Tibial nerve (tissue), 4 donors: ENCODE measurements around the gene MATN1. TPM values are rescaled to one million over a fixed set of nuclear protein-coding genes. Genes with fewer than 3 reads are reported as not detected.

Source experiments
- DNase-seq, 2 donors: peaks; one replicate each; pipeline ENCODE4 v3.0.0-alpha.2; 2019; ENCODE audit warnings: low spot score in 2 of 2
- H3K27ac ChIP-seq, 4 donors: fragments of 200-600 bp; sonication (generic) in 3 of 4; one replicate each; pipeline ENCODE4 v1.5.1; 2017 to 2019; ENCODE audit warnings: mild to moderate bottlenecking in 1 of 4
- H3K27me3 ChIP-seq, 2 donors: fragments of 200-600 bp; sonication (generic) in 1 of 2; one replicate each; pipeline versions ENCODE4 v1.5.1 to v1.6.0; 2017 to 2019
- H3K36me3 ChIP-seq, 3 donors: fragments of 200-600 bp; sonication (generic); one replicate each; pipeline ENCODE4 v1.5.1; 2018 to 2019
- H3K4me1 ChIP-seq, 4 donors: fragments of 200-600 bp; sonication (generic) in 3 of 4; one replicate each; pipeline ENCODE4 v1.5.1; 2017 to 2019
- H3K4me3 ChIP-seq, 4 donors: fragments of 200-600 bp; sonication (generic) in 3 of 4; one replicate each; pipeline ENCODE4 v1.5.1; 2017 to 2019; ENCODE audit warnings: mild to moderate bottlenecking in 1 of 4, moderate library complexity in 1 of 4
- H3K9me3 ChIP-seq, 4 donors: fragments of 200-600 bp; sonication (generic) in 3 of 4; one replicate each; pipeline ENCODE4 v1.5.1; 2017 to 2019
- EP300 ChIP-seq, 2 donors: sonication (generic); formaldehyde crosslinking; IDR thresholded peaks; one replicate each; pipeline ENCODE4 v1.6.1; 2017; ENCODE audit warnings: antibody characterized with exemption in 2 of 2, mild to moderate bottlenecking in 1 of 2
- POLR2A ChIP-seq, 2 donors: fragments of 450-650 bp; IDR thresholded peaks; one replicate each; pipeline ENCODE4 v1.6.1; 2017; ENCODE audit warnings: antibody characterized with exemption in 2 of 2, mild to moderate bottlenecking in 2 of 2, moderate library complexity in 2 of 2
- WGBS, 2 donors: methylation state at CpG; one replicate each; pipeline ENCODE4 v1.1.5; 2018; 5-methylcytosine and 5-hydroxymethylcytosine counted together
- total RNA-seq, 4 donors: library from RNA; depleted of rRNA; stranded (reverse); fragments of >200 nt; gene quantifications; one replicate each; pipeline ENCODE4 v1.1.0, GENCODE V29; 2016
- TF ChIP-seq, protein P1 (sequence below), 5 experiments: fragments of 200-600 bp in 3 of 5; fragments of 450-650 bp in 2 of 5; sonication (generic) in 3 of 5; IDR thresholded peaks; one replicate each; pipeline ENCODE4 v1.5.1; 2016 to 2019; ENCODE audit warnings: antibody characterized with exemption in 5 of 5, mild to moderate bottlenecking in 3 of 5, moderate library complexity in 2 of 5

Gene MATN1
- total RNA-seq, 4 donors from 2014 or later, result not detected

GRCh38 chr1:30686236-30686935, 37.0 kb downstream of the MATN1 start:
- no peaks in the 10 kb centered on the region for H3K36me3 ChIP-seq
- H3K9me3 ChIP-seq, result no peaks in the 10 kb centered on the region
- peaks cover 0 to 10% (median 0%) of the 10 kb centered on the region in 4 donors for H3K4me1 ChIP-seq
- no peak overlapping the region for H3K4me3 ChIP-seq
- no peak overlapping the region for H3K27ac ChIP-seq
- H3K27me3 ChIP-seq, result peaks cover 5 to 65% of the 10 kb centered on the region in 2 donors
- DNase-seq, result no peak
- WGBS, 2 donors, result 47 to 49% methylated on average over 9 to 10 of the region's 10 CpGs
- TF ChIP-seq EP300 (IDR thresholded peaks at IDR 0.05) (no peak), POLR2A (IDR thresholded peaks at IDR 0.05) (no peak)
- TF ChIP-seq, protein P1, sequence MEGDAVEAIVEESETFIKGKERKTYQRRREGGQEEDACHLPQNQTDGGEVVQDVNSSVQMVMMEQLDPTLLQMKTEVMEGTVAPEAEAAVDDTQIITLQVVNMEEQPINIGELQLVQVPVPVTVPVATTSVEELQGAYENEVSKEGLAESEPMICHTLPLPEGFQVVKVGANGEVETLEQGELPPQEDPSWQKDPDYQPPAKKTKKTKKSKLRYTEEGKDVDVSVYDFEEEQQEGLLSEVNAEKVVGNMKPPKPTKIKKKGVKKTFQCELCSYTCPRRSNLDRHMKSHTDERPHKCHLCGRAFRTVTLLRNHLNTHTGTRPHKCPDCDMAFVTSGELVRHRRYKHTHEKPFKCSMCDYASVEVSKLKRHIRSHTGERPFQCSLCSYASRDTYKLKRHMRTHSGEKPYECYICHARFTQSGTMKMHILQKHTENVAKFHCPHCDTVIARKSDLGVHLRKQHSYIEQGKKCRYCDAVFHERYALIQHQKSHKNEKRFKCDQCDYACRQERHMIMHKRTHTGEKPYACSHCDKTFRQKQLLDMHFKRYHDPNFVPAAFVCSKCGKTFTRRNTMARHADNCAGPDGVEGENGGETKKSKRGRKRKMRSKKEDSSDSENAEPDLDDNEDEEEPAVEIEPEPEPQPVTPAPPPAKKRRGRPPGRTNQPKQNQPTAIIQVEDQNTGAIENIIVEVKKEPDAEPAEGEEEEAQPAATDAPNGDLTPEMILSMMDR (IDR thresholded peaks at IDR 0.05), result no peak

DNA sequence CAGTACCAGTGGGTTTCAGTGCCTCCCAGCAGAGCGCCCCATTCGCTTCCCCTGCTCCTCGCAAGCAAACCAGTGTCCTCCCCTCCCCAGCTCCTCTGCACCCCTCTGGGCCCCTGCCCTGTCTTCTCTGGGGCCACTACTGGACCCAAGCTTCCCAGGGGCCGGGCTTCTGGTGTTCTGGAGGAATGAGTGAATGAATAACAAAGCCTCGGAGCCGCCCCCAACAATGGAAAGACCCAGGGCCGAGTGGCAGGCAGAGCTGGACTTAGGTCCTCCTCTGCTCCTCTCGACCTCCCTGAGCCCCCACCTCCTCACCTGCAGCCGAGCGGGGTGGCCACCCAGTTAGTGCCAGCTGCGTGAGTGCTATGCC, 37.6 kb downstream of the MATN1 start:
- Histone ChIP-seq H3K36me3 (no peaks in the 10 kb centered on the region), H3K9me3 (no peaks in the 10 kb centered on the region), H3K27ac (no peak overlapping the region), H3K4me1 (peaks cover 0 to 10% (median 0%) of the 10 kb centered on the region in 4 donors), H3K27me3 (peaks cover 5 to 70% of the 10 kb centered on the region in 2 donors), H3K4me3 (no peak overlapping the region)
- 33 to 37% methylated on average over 10 to 11 of the region's 11 CpGs for WGBS, 2 donors
- DNase-seq, result no peak
- TF ChIP-seq, protein P1 (IDR thresholded peaks at IDR 0.05), result no peak
- TF ChIP-seq EP300 (IDR thresholded peaks at IDR 0.05) (no peak), POLR2A (IDR thresholded peaks at IDR 0.05) (no peak)

- no peak overlapping the region for H3K27ac ChIP-seq
- 11% methylated on average over 26 to 29 of the region's 56 CpGs for WGBS, 2 donors
- H3K9me3 ChIP-seq, result peaks cover 0 to 4% (median 0%) of the 10 kb centered on the region in 4 donors
- peaks cover 0 to 10% (median 0%) of the 10 kb centered on the region in 4 donors for H3K4me1 ChIP-seq
- TF ChIP-seq, protein P1 (IDR thresholded peaks at IDR 0.05), result no peak
- TF ChIP-seq POLR2A (IDR thresholded peaks at IDR 0.05), result no peak
- no peak for TF ChIP-seq EP300 (IDR thresholded peaks at IDR 0.05)
- H3K36me3 ChIP-seq, result no peaks in the 10 kb centered on the region
- peaks cover 5 to 72% of the 10 kb centered on the region in 2 donors for H3K27me3 ChIP-seq
- no peak for DNase-seq
- H3K4me3 ChIP-seq, result no peak overlapping the region
These were observed 38.2 kb downstream of the MATN1 start for GRCh38 chr1:30684881-30685795.

DNA sequence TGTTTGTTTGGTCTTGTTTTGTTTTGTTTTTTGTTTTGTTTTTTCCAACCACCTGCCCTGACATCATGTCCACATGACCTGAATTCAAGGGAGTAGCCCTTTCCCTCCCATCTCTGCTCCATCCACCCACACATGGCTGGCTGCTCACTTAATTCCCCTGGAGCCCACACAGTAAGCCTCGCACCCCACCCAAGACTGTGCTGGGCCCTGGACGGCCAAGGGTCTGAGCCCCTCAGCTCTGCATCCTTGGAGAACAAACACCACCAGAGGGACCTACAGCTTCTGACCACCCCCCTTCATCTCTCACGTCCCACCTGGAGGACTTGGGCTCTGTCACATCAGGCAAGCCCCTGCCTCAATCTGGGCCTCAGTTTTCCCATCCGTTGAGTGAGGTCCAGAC, 39.1 kb downstream of the MATN1 start:
- no peak for DNase-seq
- TF ChIP-seq, protein P1 (IDR thresholded peaks at IDR 0.05), result no peak
- H3K27ac ChIP-seq, result no peak overlapping the region
- 75 to 77% methylated on average over 4 of the region's 4 CpGs for WGBS, 2 donors
- no peaks in the 10 kb centered on the region for H3K36me3 ChIP-seq
- no peak overlapping the region for H3K4me3 ChIP-seq
- H3K9me3 ChIP-seq, result peaks cover 0 to 8% (median 0%) of the 10 kb centered on the region in 4 donors
- peaks cover 5 to 68% of the 10 kb centered on the region in 2 donors for H3K27me3 ChIP-seq
- H3K4me1 ChIP-seq, result peaks cover 0 to 10% (median 0%) of the 10 kb centered on the region in 4 donors

DNA sequence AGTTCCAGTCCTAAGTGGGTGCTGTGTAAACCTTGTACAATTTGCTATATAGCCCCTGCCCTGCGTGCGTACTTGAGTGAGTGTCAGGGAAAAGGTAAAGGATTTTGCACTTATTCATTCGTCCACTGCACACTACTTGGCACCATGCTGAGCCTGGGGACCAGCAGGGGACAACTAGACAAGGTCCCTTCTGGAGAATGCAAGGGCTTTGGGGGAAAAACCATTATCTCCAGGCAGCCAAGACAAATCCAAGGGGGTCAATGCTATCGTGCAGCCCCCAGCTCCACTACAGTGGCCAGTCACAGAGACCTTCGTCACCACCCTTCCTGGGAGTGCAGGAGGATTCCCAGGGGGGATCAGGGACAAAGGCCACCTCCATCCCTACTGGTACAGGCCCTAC, 39.7 kb downstream of the MATN1 start:
- peaks cover 0 to 8% (median 0%) of the 10 kb centered on the region in 4 donors for H3K9me3 ChIP-seq
- H3K4me3 ChIP-seq, result no peak overlapping the region
- DNase-seq, result no peak
- 77 to 81% methylated on average over 5 of the region's 5 CpGs for WGBS, 2 donors
- no peak for TF ChIP-seq EP300 (IDR thresholded peaks at IDR 0.05)
- TF ChIP-seq, protein P1 (IDR thresholded peaks at IDR 0.05), result no peak
- peaks cover 0 to 10% (median 0%) of the 10 kb centered on the region in 4 donors for H3K4me1 ChIP-seq
- no peaks in the 10 kb centered on the region for H3K36me3 ChIP-seq
- H3K27me3 ChIP-seq, result peaks cover 5 to 63% of the 10 kb centered on the region in 2 donors
- H3K27ac ChIP-seq, result no peak overlapping the region
